Right lung (tissue), 5 donors: ENCODE data around the gene LANCL1. TPM values are rescaled to one million over a fixed set of nuclear protein-coding genes. Genes with fewer than 3 reads are reported as not detected.

Experiments
- DNase-seq, 2 donors: peaks; one replicate each; pipeline ENCODE4 v3.0.0-alpha.2; 2013
- polyA plus RNA-seq, 5 donors: library from polyadenylated mRNA; unstranded; fragments of 120-200 nt; gene quantifications; one replicate each; pipeline versions ENCODE4 v1.2.1 to v1.2.3, GENCODE V29; 2013; ENCODE audit warnings: inconsistent platforms in 1 of 5, low replicate concordance in 1 of 5; ENCODE audit not compliant: insufficient read length in 5 of 5, insufficient read depth in 1 of 5

The LANCL1 gene
- polyA plus RNA-seq, 5 donors, result 54.3 to 89.0 (median 76.3) TPM

DNA sequence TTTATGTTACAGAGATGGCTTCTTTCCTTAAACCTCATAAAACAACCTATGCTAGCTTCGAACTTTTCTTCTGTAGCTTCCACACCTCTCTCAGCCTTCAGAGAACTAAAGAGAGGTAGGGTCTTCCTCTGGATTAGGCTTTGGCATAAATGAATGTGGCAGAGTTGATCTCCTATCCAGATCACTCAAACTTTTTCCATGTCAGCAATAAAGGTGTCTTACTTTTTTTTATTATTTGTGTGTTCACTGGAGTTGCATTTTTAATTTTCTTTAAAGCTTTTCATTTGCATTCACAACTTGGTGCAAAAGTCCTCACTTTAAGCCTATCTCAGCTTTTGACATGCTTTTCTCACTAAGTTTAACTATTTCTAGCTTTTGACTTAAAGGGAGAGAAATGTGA lies 66.0 kb downstream of the LANCL1 start:
- DNase-seq, result no peak

DNA sequence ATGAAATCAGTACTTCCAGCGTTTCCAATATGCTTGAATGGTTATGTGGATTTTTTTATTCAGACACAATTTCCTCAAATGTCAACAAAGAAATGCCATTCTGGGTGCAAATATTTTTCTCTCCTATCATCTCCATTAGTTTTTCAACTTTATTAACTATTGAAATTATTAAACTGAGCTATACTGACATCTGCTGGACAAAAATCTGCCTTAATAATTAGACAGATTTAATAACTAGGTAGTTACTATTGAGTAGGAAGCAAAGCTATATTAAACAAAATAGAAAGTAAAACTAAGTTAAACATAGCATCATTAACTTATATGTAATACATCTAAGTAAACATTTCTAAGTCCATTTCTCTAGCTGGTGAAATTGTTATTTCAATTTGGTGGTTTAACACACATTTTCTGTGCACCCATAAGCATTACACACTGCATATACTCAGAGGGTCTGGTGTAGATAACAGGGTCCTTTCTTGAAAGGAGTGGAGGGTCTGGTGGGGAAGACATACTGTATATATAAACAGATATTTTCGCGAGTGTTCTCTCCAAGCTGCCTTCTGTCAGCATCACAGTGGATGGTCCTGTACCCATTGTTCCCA lies 77.0 kb downstream of the LANCL1 start:
- DNase-seq, result peak in 1 of 2 donors; percentile 7

DNA sequence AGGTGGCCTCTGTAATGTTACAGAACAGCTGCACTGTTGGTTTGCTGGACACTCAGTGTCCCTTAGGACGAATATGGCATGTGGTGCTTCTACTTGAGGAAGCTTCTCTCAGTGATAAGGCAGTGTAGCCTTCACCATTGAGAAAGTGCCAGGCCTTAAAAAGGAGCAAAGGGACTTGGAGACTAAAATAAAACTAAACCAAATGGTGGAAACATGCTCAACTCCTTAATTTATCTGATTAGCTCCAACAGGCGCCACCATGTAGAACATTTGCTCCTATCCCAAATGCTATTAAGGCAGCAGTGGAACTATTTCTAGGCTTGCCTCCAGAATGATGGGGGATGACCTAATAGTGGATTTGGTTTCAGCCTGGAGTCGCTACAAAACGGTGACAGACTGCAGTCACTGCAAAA lies 84.1 kb downstream of the LANCL1 start:
- DNase-seq, result no peak

DNA sequence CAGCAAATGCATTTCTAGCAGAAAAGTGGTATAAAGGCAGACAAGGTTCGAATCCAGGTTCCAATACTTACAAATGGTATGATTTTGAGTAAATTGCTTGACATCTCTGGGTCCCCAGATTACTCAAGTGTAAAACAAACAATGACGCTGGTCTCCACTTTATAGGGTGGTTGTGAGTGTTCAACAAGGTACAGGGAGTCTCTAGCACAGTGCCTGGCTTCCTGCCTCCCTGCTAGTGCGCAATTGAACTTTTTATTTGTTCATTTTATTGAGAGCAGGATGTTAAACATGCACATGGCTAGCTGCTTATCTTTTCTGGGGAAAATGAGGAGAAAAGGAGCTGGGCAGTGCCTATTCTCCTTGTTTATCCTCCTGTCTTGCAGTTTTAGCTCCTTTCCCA lies 86.7 kb downstream of the LANCL1 start:
- DNase-seq, result no peak

DNA sequence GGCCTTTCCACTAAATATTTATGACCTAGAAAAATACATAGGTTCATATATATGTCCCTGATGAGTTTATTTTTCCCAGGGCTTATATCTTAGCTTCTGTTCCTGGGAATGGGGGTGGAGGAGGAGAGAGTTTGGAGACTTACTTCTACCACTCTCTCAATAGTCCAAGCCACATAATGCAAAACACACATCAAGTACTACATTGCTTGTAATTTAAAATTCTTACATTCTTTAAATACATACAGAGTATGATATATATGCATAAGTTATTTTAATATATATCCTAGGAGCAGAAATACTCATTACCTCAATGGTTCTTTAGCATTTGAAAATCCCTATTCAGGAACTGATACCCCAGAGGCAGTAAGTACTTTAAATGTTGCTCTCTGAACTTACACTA lies 88.4 kb downstream of the LANCL1 start:
- no peak for DNase-seq

DNA sequence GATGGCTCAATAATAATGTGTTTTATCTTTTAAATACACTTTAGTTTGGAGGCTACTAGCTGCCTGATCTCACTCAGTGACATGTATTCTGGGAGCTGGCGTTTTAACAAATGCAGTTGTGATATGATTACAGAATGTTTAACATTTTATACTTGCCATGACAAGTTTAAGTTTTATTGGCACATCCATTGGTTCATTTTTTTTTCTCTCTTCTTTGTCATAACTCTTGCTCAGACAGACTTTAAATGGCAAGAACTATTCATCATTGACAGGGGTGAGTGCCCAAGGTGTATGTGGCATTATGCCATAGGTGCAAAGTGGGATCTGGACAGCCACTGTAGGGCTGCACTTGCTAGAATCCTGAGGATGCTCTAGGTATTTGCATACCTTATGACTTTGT lies 89.5 kb downstream of the LANCL1 start:
- DNase-seq, result no peak

Other genes starting within 250 kb of the LANCL1 start
- gene MYL1, start 161.6 kb downstream of the LANCL1 start, polyA plus RNA-seq, result 100 to 1,000 TPM in 1 of 5 donors, 10 to 100 TPM in 1, 1 to 10 TPM in 1, under 1 TPM in 1, not detected in 1; 0.30 to 296 (median 7.0) TPM
- gene CPS1, start 79.8 kb upstream of the LANCL1 start, polyA plus RNA-seq, result 10 to 100 TPM in 1 of 5 donors, 1 to 10 TPM in 4; 2.5 to 13.1 (median 8.2) TPM